ENCODE measurements around the gene MED13L.
"Not testable (repeated sequence)": the region's sequence is repeated elsewhere in the genome, so short reads cannot be mapped to it uniquely, and the experiment has no call there.

MED13L gene

DNA sequence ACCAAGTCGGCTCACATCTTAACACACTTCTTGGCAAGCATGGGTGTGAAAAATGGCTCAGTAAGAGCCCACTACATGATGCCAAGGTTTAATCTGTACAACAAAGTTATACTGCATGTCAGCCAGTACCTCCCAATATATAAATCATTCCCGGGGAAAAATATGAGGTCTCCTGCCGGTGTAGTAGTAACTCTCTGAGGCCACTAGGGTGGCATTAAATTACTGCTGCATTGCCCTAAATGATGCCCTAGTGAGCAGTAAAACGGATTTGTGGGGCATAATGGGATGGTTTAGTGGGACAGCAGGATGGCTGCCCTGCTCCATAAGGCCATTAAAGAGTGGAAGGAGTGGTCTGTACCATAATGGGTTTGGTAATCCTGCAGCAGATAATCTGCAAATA, 267.7 kb downstream of the MED13L start:
- no peak for DNase-seq (ENCODE audit: low read depth)

DNA sequence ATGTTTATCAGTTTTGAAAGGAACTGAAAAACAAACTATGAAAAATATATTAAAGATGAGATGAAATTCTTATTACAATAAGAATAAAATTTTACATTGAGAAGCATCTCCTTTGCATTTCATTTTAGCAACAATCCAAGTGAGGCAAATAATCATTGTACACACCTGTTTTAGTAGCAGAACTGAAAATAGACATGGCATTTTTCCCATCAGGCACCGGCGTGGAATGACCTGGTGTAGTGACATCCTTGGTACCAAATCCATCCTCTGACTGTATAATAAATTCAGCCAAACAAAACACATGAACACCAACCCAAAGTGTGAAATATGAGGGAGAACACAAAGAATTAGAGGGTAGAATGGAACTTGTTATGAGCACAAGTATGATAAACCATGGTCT, 271.4 kb downstream of the MED13L start:
- no peak for DNase-seq (ENCODE audit: low read depth)

DNA sequence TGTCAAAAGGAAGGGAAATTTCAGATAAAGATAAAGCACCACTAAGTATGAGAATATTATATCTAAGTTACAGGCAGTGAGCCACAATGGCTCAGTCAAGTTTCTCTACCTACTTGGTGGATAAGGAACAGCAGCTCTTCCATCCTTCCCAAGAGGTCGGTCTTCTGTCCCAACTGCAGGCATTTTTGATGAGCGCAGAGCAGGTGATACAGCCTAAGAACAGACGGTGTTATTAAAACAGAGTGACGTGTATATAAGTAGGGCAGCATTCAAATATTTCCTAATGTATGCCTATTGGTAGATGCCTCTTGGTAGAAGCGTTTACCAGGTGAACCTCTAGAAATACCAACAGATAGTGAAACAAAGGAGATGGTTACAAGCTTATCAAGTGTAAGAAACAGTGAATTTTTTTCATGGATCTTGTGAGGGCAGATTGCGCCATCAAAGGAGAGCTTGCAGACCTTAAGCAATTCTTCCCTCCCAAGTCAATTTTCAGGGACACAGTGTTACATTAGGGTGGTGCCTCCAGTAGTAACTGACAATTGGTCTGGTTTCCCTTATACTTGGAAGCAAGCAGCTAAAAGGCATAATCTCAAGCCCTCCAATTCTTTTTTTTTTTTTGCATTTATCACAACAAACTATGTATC, 274.5 kb downstream of the MED13L start:
- peak; percentile 13 for DNase-seq (ENCODE audit: low read depth)

DNA sequence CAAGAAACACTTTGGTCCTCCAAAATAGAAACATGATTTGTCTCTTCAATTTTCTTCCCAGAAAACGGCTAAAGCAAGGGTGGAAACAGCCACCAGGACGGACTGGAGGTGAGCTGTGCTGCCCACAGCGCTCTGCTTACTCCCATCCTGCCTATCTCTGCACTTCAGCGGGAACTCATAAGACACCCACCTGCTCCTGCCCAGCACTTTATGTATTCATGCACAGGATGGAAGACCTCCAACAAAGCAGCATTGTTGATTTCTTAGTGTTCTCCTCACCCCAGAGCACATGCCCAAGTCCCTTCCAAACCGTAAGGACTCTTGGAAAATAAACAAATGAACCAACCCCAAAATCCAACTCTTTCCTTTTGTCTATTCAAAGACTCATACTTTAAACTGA, 277.2 kb downstream of the MED13L start:
- no peak for DNase-seq (ENCODE audit: low read depth)

DNA sequence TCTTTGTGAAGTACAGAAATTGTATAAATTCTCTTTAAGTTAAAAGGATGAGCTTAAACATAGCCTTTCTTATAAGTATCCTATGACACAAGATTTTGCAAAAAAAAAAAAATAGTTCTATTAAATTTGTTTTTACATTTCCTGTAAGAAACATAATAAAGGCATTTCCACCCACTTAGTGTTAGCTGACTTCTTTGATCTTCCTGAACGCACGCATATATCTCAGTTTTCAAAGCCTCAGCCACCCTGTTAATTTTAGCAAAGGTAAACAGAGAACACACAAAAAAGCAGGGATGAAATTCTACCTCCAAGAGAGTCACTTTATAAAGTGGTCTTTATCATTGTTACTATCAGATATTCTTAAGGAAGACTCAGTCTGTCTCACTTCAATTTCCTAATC, 277.9 kb downstream of the MED13L start:
- DNase-seq (ENCODE audit: low read depth) = no peak

DNA sequence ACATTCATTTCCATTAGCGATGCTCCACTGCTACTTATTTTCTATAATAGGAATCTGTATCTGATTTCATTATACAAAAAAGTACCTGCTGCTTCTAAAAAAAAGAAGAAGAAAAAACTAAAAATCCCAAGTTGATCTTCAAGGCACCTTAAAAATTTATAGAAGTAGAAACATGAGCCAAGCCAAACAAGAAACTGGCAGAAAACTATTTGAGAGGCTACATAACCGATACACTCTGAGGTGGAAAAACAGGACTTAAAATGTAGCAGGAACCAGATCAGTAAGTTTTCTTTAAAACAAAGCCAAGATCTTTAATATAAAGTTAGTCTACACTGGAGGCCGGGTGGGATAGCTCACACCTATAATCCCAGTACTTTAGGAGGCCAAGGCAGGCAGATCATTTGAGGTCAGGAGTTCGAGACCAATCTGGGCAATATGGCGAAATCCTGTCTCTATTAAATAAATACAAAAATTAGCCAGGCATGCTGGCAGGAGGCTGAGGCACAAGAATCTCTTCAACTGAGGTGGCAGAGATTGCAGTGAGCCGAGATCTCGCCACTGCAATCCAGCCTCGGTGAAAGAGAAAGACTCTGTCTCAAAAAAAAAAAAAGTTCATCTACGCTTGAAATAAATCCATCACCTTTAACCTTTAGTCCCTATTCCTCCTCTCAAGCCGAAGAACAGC, 278.6 kb downstream of the MED13L start:
- no peak for DNase-seq (ENCODE audit: low read depth)

DNA sequence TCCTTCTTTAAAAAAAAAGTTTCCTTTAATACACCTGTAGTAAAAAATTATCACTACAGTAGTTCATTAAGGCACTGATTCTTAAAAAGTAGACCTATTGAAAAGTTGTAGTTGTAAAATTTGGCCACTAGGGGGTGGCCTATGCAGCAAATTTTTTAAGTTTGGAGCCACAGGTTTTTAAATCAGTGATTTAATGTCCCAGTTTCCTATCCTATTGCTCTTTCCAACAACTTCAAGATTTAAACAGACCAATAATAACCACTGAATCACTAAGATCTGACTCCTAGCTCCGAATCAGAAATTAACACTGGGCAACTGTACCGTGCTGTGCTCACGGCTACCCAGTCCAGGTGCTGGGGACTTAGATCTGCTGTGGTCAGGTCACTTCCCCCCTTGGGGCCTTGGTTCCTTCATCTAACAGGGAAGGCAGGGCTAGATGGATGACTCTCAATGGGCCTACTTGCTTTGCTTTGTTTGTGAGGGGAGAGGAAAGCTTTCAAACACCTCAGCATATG, 279.3 kb downstream of the MED13L start:
- DNase-seq (ENCODE audit: low read depth) = peak; percentile 67

DNA sequence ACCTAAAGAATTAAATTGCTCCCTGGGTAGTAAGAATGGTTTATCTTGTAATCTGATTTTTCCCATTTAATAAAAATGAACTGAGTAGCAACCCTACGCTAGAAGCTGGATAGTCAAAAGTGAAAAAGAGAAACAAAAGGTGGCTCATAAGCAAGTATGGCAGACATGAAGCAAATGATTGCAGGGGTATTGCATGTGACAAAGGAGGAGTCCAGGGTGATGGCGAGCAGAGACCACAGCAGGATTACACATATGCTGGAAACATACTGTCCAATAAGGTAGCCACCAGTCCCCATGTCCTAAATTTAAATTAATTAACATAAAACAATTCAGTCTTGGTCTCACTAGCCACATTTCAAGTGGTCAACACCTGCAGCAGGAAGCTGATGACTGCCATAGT, 283.8 kb downstream of the MED13L start:
- no peak for DNase-seq (ENCODE audit: low read depth)

DNA sequence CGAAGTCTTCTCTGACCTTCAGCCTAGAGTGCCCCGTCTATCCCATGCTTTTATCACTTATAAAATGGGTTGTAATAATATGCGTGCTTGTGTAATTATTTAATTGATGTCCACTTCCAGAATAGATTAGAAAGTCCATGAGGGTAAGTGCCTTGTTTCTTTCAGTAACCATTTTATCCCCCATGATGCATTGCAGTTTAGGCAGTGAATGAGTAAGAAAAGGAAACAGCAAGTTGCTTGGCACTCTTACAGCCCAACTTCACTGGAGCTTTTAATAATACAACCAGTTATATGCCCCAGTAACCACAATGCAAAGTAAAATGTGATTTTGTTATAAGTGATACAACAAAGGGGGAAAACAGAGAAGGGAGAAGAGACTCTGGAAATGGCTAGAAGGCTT, 287.3 kb downstream of the MED13L start:
- DNase-seq (ENCODE audit: low read depth) = peak; percentile 4

DNA sequence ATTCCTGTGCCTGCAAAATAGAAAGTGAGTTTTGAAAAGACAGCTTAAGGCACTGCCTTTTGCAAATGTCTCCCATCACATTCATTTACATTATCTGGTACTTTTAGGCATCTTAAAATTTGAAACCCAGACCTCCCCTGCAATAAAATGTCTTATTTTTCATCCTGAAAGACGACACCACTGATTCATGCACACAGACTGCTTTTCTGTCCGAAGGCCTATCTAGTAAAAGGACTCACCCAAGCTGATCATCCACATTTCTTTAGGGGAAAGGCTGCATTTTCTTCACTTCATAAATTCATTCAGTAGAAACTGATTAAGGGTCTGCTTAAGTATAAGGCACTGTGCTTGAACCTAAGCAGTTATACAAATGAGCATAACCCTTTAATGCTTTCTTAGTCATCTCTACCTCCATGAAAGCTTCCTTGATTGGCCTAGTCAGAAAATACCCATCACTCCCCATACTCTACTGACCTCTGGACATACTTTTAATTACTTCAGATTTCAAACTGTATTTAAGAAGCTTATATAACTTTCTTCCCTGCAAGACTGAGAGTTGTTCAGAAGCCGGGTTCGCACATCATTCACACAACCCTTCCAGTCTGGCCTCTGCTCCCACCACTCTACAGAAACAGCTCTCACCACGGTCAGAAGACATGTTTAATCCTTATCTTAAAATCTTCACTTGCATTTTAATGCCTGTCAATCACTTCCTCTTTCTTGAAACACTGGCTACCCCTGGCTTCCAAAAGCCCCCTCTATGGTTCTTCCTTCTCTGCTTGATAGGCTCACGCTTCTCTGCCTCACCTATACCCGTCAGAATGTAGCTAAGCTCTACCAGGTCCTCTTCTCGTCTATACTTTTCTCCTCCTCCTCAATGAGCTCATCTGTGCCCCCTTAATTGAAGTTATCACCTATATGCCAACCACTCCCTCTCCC, 288.6 kb downstream of the MED13L start:
- peak; percentile 34 for DNase-seq (ENCODE audit: low read depth)

DNA sequence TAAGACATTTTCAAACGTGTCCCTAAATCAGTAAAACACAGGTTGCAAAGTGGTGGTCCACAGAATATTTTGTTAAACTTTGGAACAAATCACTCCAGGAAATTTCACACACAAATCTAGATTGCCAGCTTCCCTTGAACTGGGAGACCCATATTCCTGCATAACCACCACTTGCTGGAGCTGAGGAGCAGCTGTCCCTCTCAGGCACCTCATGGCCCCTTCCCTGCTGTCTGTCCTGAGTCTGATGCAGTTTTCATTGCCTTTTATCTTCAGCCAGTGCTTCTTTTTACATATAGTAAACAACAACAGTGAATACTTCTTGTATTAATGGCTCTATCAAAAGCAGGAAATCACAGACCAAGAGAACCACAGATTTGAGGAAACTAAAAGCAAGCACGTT, 289.3 kb downstream of the MED13L start:
- no peak for DNase-seq (ENCODE audit: low read depth)

DNA sequence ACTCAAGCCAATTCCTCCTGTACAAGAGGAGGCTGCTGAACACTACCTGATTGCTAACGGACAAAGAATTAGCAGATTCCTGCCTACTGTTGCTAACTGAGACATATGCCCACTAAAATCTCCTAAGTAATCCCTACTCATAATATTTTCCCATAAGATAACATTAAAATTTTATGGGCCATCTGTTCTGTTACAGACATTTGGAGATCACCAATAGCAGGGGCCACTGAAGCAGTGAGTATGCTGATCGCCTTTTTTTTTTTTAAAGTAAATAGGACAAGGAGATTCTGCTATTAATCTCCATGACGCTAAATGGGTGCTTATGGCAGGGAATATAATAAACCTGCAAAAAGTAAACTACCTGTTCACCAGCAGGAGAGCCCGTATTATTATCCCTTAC, 292.9 kb downstream of the MED13L start:
- no peak for DNase-seq (ENCODE audit: low read depth)

DNA sequence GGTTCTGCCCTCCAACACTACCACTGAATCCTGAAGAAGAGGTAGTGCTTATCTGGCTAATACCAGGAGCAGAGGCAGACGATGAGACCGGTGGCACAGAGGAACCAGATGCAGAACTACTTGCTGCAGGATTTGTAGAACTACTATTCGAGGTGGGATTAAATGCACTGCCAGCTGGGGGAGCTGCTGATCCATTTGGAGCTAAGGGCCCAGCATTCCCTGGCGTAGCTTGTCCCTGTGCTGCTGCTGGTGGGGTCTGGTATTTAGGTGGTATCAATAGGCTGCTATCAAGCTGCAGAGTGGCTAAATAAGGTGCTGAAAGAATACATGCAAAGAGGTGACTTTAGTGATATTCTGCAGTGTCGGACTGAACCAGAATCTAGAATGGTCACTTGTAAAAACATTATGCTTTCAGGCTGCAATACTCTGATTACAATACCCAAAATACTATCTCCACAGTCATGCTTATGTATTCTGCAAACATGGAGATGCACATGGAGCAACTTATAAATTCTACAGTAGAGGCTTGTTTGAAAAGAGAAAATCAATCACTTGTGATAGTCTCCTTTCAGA, 294.2 kb downstream of the MED13L start:
- peak; percentile 16 for DNase-seq (ENCODE audit: low read depth)

DNA sequence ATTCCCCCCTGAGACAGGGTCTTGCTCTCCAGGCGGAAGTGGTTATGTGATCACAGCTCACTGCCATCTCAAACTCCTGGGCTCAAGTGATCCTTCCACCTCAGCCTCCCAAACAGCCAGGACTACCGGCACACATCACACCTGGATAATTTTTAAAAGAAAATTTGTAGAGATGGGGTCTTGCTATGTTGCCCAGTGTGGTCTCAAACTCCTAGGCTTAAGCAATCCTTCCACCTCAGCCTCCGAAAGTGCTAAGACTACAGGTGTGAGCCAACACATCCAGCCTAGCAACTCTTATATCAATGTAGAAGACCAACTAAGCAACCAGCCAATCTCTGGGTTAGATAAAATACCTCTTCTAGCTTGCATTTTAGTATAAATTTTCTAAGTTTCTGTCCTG, 297.2 kb downstream of the MED13L start:
- DNase-seq (ENCODE audit: low read depth) = no peak

DNA sequence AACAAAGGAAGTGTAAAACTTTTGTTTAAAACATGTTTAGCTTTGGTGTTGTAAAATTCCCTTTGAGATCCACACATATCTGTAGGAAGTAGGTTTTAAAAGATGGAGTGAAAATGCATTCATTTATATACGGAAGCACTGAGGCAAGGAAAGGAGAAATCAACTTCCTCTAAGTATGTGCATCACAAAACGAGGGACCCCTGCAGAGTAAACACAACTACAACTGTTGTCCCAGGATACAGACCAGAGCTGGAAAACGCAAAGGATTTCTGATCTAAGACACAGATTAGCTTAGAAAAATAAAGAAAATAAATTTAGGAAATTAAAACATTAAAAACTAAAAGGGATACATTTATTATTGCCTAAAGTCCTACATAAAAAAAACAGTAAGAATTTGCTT, 297.6 kb downstream of the MED13L start:
- DNase-seq (ENCODE audit: low read depth) = no peak

DNA sequence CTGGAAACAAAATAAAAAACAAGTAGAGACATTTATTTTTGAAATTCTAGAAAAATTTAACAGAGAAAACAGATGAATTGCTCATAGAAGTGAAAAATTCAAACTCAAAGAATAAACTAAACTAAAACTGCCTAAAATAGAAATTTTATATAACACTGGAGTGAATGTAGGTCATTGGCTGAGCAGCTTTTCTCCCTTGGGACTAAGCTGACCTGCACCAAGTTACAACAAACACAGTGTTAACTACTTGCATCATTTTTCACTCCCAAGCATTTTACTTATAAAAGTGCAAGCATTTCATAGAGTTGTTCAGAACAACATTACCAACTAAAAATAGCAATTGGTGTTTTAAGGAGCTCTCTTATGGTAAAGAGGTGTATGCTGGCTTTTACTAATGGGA, 298.1 kb downstream of the MED13L start:
- DNase-seq (ENCODE audit: low read depth) = no peak

DNA sequence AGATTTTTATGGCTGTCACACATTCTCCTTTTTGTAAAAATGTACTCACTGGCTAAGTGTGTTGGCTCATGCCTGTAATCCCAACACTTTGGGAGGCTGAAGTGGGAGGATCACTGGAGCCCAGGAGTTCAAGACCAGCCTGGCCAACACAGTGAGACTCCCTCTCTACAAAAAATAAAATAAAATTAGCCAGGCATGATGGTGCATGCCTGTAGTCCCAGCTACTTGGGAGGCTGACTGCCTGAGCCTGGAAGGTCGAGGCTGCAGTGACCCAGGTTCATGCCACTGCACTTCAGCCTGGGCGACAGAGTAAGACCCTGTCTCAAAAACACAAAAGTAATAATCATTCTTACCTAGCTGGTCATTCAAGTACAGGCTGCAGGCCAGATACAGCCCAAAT, 300.7 kb downstream of the MED13L start:
- DNase-seq (ENCODE audit: low read depth) = not testable (repeated sequence)

DNA sequence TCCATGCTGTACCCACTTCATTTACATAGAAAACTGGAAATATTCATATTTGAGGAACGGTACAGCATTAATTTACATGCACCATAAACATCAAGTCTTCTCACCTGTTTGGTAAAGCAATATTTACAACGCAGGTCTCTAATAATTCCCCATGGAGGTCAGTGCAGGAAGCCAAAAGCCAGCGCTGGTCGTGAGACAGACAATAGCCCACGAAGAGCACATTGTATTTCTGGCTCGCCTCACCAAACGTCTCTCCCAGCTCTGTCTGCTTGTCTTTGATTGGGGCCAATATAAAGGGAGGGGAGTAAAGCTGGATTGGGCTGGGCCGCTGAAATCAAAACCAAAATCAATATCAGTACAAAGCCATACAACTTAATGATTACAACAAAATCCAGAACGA, 302.1 kb downstream of the MED13L start:
- DNase-seq (ENCODE audit: low read depth) = no peak

DNA sequence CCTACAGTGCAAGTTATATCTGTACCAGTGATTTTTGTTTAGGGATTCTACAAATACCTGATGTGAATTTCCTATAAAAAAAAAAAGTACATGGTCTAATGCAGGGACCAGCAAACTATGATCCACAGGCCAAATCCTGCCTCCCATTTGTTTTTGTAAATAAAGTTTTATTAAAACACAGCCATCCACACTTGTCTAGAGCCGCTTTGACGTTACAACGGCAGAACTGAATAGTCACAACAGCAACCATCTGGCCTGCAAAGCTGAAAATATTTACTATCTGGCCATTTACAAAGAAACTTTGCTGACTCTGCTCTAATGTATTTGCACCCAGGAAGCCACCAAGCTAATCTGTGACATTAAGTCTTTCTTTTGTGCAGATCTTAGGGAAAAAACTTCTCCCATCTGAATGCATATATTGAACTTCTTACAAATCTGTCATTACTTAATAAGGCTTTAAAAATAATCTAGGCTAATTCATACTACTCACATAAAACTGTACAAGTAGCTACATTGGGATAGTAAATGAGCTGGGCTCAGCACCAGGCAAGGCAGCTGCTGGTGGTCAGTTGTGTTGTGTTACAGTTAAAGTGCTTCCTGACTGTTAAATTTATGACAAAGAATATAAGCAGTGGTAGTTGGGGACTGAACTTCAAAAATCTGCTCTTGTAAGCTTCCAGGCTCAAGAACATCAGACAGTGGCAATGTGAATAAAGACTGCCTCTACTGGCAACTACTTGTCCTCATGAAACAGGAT, 303.3 kb downstream of the MED13L start:
- no peak for DNase-seq (ENCODE audit: low read depth)

DNA sequence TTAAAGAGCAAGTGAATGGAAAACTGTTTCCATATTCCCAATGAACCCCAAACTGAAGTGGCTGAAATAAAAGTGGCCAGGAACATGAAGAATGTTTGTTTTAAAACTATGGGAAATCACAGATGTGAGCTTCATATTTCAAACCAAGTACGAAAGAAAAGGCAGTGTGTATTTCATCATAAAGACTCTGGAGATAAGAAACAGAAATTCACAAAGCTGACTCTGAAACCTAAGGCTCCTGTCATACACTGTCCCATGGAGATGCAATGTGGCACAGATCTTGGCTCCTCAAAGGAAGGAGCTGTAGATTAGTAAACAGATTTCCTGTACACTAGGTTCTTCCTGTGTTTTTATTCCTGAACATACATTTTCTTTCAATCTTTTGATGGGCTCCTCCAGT, 304.4 kb downstream of the MED13L start:
- DNase-seq (ENCODE audit: low read depth) = no peak

DNA sequence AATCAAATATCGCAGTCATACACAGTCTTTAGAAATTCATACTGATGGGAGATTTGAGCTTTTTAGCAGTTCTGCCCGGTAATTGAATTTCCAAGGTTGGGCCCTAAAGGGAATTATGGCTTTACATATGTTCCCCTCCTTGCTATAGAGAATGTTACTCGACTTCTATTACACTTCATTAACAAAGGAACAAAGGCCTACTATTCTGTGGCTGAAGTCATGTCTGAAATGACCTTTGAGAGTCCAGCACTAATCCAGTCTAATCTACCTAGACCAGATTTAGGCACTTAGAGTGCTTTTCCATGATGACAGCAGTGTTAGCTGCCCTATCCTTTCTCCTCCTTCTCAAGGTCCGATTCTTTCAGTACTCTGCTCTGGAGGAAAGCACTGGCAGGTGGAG, 305.3 kb downstream of the MED13L start:
- DNase-seq (ENCODE audit: low read depth) = no peak

DNA sequence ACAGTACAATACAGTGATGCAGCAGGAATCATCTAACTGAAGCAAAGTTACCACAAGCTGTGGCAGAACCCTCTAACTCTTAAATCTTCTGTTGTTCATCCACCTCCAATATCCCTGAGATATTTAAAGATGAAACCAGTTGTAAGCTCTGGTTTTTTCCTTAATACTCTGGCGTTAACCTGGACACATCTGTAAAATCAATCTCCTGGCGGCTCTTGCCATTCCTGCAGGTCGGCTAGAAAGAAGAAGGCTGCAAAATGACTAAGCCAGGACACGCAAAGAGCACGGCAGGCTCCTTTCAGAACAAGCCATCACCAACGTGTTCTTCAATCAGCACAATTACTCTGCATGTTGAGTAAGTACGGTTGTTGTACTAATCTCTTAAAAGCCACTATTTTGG, 309.3 kb downstream of the MED13L start:
- no peak for DNase-seq (ENCODE audit: low read depth)
